ENCODE results near the gene ESR2. TPM values are rescaled to one million over a fixed set of nuclear protein-coding genes. Genes with fewer than 3 reads are reported as not detected.
"Not testable (repeated sequence)": the region's sequence is repeated elsewhere in the genome, so short reads cannot be mapped to it uniquely, and the experiment has no call there.

ESR2 gene
- polyA plus RNA-seq, 10 donors, result 0.25 to 0.72 (median 0.40) TPM

GRCh38 chr14:64147126-64147790, 146.9 kb downstream of the ESR2 start:
- peak; percentile 12 to 71 (median 56) for DNase-seq

GRCh38 chr14:64137657-64138290, 156.4 kb downstream of the ESR2 start:
- no peak for DNase-seq

GRCh38 chr14:64126548-64126947, 167.6 kb downstream of the ESR2 start:
- no peak for DNase-seq

DNA sequence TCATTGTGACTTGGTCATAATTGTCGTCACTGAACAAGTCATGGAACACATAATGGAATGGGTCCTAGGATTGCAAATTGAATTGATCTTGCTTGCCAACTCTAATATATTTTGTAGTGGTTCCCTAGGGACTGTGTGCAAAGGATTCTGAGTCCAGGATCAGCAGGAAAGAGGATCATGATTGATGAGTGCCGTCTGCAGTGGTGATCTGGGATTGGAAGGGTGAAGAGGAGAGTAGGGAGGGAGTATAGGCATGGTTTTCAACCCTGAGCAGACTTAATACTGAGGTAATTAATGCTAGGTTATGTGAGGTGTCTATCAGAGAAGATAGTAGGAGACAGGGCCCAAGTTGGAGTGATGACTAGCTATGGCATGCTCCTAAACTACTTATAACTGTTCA, 168.9 kb downstream of the ESR2 start:
- DNase-seq, result no peak

GRCh38 chr14:64123241-64123822, 170.8 kb downstream of the ESR2 start:
- no peak for DNase-seq

DNA sequence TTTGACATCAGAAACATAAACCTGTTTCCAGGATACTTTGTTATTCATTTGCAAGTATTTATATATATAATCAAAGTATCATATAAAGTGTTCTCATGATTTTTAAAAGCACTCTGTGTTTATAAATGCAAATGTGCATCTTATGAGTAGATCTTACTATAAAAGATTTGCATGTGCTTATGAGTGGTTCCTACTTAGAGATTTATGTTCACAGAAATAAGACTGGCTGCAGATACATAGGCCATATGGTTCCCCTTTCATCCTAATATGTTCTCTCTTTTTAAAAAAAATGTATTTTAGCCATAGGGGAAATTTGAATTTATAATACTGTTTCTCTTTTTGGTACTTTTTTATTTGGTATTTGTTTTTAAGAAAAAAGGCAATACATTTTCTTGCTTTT, 174.2 kb downstream of the ESR2 start:
- DNase-seq, result no peak

- DNase-seq, result peak in 1 of 3 donors; percentile 22
Measured at GRCh38 chr14:64119500-64119899, 174.7 kb downstream of the ESR2 start.

DNA sequence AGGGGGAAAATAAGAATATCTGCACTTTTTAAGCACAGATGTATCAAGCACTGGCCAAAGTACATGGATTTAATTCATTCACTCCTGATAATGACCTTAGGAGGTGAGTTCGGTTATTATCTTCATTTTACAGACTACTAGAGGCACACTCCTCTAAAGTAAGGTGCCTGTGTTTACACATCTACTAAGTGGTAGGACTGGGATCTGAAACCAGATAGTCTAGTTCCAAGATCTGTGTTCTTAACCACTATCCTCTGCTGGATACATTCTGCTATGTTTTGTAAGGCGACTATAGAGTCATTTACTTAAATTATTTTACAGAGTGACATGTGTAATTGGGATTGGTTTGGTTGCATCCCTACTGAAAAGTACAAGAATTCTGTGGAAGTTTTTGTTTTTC, 175.3 kb downstream of the ESR2 start:
- no peak for DNase-seq

- DNase-seq, result not testable (repeated sequence)
Measured at GRCh38 chr14:64118403-64118742, 175.8 kb downstream of the ESR2 start.

DNA sequence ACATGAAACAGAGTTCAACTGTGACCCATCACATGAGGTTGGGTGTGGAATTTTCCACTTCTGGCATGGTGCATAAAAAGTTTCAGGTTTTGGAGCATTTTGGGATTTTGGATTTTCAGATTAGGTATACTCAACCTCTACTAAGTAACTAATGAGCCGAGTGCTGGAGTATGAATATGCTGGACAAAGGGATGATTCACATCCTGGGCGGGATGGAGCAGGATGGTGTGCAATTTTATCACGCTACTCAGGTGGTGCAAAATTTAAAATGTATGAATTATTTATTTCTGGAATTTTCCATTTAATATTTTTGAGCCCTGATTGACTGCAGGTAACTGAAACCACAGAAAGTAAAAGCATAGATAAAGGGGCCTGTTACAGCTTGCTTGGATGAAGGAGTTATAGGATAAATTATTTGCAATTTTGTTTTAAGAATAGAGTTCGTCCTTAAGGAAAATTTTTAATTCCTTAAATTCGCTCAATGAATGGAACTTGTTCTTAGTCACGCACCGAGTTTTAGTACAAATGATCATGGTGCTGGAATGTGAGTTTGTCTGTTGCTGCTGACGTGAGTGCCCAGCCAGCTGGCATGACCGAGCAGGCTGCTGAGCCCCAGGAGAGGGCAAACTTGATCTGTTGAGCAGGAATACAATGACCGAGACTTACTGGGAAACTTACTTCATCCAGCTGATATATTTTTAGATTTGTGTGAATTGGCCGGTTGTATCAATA, 176.3 kb downstream of the ESR2 start:
- peak; percentile 51 to 62 (median 54) for DNase-seq

GRCh38 chr14:64115401-64115800, 178.8 kb downstream of the ESR2 start:
- DNase-seq, result no peak

DNA sequence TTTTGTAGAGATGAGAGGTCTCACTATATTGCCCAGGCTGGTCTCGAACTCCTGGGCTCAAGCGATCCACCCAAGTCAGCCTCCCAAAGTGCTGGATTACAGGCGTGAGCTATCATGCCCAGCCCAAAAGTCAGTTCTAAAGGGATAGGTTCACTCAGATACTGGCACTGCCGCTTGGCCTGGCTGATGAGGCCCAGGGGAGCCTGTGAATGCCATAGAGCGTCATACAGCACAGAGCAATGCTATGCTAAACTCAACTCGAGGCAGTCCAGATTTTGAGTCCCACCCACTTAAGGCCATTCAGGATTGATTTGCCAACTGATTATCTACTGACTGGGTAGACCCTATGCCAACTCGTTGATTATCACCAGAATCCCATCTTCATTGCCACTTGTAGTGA, 179.4 kb downstream of the ESR2 start:
- DNase-seq, result no peak

DNA sequence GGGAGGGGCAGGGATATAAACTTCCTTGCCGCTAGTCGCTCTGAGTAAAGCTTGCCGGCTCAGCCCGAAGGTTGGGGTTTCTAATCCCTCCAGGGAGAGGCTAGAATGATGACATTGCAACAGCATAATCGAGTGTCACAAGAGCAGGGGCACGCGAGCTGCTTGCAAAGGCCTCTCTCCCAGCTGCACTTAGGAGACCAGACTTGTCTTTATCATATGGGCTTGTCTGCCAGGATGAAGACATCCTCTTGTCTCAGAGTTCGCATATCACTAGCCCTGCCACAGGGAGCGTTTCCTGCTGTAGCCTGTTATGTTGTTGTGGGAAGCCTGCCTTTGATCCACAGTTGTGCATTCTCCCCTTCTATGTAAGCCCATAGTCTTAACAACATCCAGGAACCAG, 180.0 kb downstream of the ESR2 start:
- DNase-seq, result peak in 1 of 3 donors; percentile 12

GRCh38 chr14:64112867-64113678, 181.1 kb downstream of the ESR2 start:
- DNase-seq, result peak; percentile 24 to 33 (median 32)

- DNase-seq, result no peak
Measured at GRCh38 chr14:64110802-64111201, 183.4 kb downstream of the ESR2 start.

GRCh38 chr14:64109819-64110554, 184.2 kb downstream of the ESR2 start:
- DNase-seq, result no peak

DNA sequence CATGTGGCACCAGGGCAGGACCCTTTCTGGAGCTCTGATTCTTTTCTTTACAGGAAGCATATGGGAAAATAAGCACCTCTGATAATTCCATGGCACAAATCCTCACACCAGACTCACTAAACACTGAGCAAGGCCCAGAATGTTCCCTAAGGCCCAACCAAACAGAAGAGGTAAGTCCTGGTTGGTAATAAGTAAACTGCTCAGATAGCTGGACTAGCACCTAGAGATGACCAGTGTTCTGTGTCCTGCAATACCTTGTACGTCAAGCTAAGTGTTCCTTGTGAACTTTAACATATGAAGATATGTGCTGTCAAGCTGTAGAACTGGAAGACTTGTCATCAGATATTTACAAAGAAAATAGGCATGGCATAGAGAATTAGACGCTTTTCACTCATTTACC, 186.7 kb downstream of the ESR2 start:
- no peak for DNase-seq

- DNase-seq, result no peak
Measured at GRCh38 chr14:64098120-64098519, 196.1 kb downstream of the ESR2 start.

DNA sequence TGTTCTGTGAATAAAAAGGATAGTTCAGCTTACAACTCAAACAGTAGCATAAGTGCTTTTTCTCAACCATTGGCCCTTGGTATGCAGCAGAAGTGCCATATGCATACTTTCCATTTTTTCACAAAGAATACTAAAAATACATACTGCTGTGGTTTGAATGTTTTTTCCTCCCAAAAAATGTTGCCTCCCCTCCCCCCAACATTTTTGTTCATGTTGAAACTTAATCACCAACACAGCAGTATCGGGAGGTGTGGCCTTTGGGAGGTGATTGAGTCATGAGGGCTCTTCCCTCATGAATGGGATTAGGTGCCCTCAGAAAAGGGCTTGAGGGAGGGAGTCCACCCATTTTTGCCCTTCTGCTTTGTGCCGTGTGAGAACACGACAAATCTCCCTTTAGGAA, 198.6 kb downstream of the ESR2 start:
- DNase-seq, result peak in 1 of 3 donors; percentile 74

DNA sequence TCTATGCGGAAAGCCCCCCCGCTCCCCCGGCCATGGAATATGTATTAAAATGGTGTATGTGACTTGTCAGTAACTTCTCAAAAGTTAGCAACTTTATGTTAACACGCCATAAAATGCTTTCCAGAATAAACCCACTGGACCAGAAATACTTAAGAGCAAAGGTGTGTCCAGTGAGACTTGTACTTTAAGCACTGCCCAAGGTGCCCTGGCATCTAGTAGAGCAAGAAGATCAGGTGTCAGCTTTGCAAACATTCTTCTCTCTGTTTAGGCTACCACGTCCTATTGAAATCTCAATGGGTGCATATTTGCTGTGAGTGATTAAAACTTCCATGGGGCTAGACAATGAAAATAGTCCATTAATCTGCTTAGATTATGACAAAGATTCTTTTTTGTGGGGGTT, 201.2 kb downstream of the ESR2 start:
- DNase-seq, result no peak

DNA sequence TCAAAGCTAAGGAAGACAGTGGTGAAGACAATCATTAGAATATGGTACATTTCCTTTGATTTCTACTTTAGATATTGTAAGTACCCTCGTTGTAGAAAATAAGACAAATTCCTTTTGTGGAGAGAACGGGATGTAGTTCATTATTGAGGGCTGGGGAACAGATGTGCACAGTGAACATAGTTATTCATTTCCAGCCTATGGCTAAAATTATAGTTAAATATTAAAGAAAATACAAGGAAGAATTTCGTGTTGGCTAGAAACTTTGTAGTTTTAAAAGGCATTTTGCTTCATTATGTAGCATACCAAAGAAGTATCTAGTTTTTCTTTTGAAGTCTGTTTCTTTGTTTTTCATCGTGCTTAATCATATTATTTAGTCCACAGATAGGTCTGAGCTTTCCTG, 201.8 kb downstream of the ESR2 start:
- no peak for DNase-seq

All from muscle of back (tissue), 11 donors.